ENCODE results near the gene CPA1. TPM values are rescaled to one million over a fixed set of nuclear protein-coding genes. Genes with fewer than 3 reads are reported as not detected.

Gene CPA1
- total RNA-seq, 4 donors from 2014 or later = not detected

DNA sequence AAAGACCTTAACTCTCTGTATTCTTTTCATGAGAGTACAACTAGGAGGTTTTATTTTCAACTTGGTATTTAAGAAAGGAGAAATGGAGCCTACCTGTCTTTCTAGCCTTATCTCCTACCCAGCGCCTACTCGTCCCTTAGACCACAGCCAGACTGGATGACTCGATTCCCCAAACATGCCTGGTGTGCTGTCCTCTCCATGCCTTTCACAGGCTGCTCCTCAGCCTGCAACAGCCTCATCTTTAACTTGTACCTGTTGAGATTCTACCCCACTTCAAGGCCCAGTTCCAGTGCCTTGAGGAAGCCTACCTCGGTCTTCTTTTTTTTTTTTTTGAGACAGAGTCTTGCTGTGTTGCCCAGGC, 29.4 kb downstream of the CPA1 start:
- no peaks in the 10 kb centered on the region for H3K4me1 ChIP-seq
- TF ChIP-seq, protein P1, sequence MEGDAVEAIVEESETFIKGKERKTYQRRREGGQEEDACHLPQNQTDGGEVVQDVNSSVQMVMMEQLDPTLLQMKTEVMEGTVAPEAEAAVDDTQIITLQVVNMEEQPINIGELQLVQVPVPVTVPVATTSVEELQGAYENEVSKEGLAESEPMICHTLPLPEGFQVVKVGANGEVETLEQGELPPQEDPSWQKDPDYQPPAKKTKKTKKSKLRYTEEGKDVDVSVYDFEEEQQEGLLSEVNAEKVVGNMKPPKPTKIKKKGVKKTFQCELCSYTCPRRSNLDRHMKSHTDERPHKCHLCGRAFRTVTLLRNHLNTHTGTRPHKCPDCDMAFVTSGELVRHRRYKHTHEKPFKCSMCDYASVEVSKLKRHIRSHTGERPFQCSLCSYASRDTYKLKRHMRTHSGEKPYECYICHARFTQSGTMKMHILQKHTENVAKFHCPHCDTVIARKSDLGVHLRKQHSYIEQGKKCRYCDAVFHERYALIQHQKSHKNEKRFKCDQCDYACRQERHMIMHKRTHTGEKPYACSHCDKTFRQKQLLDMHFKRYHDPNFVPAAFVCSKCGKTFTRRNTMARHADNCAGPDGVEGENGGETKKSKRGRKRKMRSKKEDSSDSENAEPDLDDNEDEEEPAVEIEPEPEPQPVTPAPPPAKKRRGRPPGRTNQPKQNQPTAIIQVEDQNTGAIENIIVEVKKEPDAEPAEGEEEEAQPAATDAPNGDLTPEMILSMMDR (IDR thresholded peaks at IDR 0.05) = no peak
- no peak for TF ChIP-seq POLR2A (IDR thresholded peaks at IDR 0.05)
- DNase-seq = no peak
- WGBS, 2 donors = 85 to 93% methylated on average over 4 of the region's 4 CpGs
- no peak overlapping the region for H3K27ac ChIP-seq
- intact Hi-C loops (cut with DNase I) = no loop called here
- no peaks in the 10 kb centered on the region for H3K36me3 ChIP-seq
- no peaks in the 10 kb centered on the region for H3K27me3 ChIP-seq
- H3K9me3 ChIP-seq = no peaks in the 10 kb centered on the region
- H3K4me3 ChIP-seq = no peak overlapping the region

DNA sequence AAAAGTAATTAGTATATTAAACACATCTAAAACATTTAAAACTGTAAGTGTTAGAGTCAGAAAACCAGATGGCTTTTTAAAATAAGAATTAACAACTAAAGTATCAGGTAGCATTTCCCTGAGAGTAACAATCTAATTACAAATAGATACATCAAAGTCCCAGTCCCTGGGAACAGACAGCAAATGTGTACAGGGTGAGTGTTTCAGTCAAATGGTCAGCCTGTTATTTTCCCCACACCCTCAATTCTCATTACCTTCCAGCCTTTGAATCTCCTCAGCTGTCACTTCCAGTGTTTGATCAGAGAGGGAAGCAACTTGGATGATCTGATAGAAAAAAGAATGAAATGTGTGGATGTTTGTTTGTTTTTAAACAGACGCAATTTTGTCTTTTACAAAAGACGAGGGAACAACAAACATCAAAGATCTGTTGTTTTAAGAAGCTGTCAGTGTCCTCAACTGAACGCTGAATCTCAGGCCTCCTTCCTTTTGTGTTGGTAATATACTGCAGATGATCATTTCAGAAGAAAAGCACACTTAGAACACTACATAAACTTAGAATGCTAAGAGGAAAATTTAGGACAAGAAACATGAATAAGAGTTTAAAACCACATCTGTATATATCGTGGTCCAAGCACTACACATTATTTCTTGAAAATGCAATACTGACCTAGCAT, 30.7 kb downstream of the CPA1 start:
- H3K9me3 ChIP-seq = no peaks in the 10 kb centered on the region
- H3K27me3 ChIP-seq = no peaks in the 10 kb centered on the region
- no peak for DNase-seq
- TF ChIP-seq, protein P1 (IDR thresholded peaks at IDR 0.05) = no peak
- no peak for TF ChIP-seq POLR2A (IDR thresholded peaks at IDR 0.05)
- H3K4me3 ChIP-seq = no peak overlapping the region
- intact Hi-C loops (cut with DNase I) = no loop called here
- H3K27ac ChIP-seq = no peak overlapping the region
- 65 to 75% methylated on average over 4 of the region's 4 CpGs for WGBS, 2 donors
- no peaks in the 10 kb centered on the region for H3K36me3 ChIP-seq
- no peaks in the 10 kb centered on the region for H3K4me1 ChIP-seq

DNA sequence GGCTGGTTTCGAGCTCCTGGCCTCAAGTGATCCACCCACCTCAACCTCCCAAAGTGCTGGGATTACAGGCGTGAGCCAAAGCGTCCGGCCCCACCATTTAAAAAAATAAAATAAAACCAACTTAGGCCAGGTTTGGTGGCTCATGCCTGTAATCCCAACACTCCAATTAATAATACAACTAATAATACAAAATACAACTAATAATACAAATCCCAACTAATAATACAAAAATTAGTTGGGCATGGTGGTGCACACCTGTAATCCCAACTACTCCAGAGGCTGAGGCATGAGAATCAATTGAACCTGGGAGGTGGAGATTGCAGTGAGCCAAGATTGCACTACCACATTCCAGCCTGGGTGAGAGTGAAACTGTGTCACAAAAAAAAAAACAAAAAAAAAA, 32.9 kb downstream of the CPA1 start:
- no peak for DNase-seq
- TF ChIP-seq, protein P1 (IDR thresholded peaks at IDR 0.05) = no peak
- no peak for TF ChIP-seq POLR2A (IDR thresholded peaks at IDR 0.05)
- Histone ChIP-seq H3K4me1 (no peaks in the 10 kb centered on the region), H3K27me3 (no peaks in the 10 kb centered on the region), H3K9me3 (no peaks in the 10 kb centered on the region), H3K36me3 (no peaks in the 10 kb centered on the region), H3K27ac (no peak overlapping the region), H3K4me3 (no peak overlapping the region)
- 96 to 100% methylated on average over 1 to 3 of the region's 4 CpGs for WGBS, 2 donors
- intact Hi-C loops (cut with DNase I) = no loop called here

DNA sequence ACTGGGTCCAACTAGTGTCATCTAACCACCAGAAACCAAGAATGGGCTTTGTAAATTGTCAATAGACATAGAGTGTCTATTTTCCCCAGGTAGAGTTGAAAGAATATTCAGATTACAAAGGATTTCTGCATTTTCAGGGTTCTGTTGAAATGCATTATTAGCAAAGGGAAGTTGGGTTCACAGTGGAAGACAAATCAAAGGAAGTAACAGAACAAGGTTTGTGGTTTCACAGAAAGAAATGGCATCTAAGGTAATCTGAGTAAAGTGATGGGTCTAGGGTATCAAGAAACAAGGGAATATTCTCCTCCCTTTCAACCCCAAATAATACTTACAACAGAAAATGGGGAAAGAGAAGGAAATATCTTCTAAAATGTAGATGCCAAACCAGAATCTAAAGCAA, 34.7 kb downstream of the CPA1 start:
- no peak for DNase-seq
- TF ChIP-seq, protein P1 (IDR thresholded peaks at IDR 0.05) = no peak
- no peak for TF ChIP-seq POLR2A (IDR thresholded peaks at IDR 0.05)
- no peak overlapping the region for H3K27ac ChIP-seq
- no peaks in the 10 kb centered on the region for H3K9me3 ChIP-seq
- H3K4me3 ChIP-seq = no peak overlapping the region
- H3K36me3 ChIP-seq = no peaks in the 10 kb centered on the region
- intact Hi-C loops (cut with DNase I) = no loop called here
- no peaks in the 10 kb centered on the region for H3K27me3 ChIP-seq
- H3K4me1 ChIP-seq = no peaks in the 10 kb centered on the region

DNA sequence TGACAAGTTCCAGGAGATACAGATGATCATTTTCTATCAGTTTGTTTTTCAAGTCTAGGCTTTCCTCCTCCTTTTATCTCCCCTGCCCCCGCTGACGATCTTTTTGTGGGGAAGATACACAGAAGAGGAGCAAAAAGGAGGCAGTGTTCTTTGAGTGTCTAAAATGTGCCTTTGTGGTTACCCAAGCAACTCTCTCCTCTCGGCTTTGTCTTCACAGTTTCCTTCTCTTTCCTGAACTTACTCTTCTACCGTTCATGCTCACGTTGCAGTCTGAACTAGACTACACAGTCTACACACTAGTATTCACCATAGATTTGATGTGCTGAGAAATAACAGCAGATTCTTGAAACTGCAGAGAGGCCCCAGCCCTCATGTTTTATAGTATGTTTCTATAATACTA, 36.9 kb downstream of the CPA1 start:
- DNase-seq = no peak
- Histone ChIP-seq H3K27ac (no peak overlapping the region), H3K4me3 (no peak overlapping the region), H3K27me3 (no peaks in the 10 kb centered on the region), H3K36me3 (no peaks in the 10 kb centered on the region), H3K9me3 (no peaks in the 10 kb centered on the region), H3K4me1 (no peaks in the 10 kb centered on the region)
- WGBS, 2 donors = 76 to 78% methylated on average over 5 of the region's 5 CpGs
- intact Hi-C loops (cut with DNase I) = no loop called here
- TF ChIP-seq POLR2A (IDR thresholded peaks at IDR 0.05) = no peak
- TF ChIP-seq, protein P1 (IDR thresholded peaks at IDR 0.05) = no peak

Data from esophagus squamous epithelium (tissue), 5 donors.